HG03196 (cell line): ENCODE measurements around the gene KIFAP3.
"Not testable (repeated sequence)": the region's sequence is repeated elsewhere in the genome, so short reads cannot be mapped to it uniquely, and the experiment has no call there.

Experiments used
- ATAC-seq: cut with Tn5 transposase; IDR thresholded peaks from one replicate; pipeline ENCODE4 v1.9.1; 2021; ENCODE audit not compliant: unreplicated experiment

The KIFAP3 gene

DNA sequence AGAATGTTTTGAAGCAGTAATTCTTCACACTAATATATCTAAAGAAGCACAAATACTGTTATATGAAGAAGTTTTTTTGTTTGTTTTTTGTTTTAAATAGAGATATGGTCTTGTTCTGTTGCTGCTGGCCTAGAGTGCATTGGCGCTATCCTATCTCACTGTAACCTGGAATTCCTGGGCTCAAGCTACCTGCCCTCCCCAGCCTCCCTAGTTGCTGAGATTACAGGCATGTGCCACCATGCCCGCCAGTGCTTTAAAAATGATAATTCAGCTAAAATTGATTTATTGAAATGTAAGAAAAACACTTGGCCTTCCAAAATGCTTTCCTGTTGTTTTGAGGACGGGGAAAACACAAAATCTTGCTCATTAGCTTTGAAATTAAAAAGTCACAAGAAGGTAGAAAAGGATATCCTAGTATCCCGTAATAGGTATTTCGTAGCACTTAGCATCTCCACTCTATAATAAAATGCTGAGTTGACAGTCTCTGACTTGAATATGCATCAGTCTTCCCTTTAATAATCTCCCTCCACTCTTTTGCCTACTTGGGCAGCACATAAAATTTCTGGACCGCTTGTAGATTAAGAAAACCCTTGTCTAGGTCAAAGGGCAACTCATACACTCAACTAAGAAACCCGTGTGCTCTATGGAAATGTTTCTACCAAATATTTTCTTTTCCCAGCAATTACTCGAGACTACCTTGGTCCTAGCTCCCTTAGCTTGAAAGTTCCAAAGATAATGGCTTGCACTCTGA lies 182.1 kb downstream of the KIFAP3 start:
- no peak for ATAC-seq

DNA sequence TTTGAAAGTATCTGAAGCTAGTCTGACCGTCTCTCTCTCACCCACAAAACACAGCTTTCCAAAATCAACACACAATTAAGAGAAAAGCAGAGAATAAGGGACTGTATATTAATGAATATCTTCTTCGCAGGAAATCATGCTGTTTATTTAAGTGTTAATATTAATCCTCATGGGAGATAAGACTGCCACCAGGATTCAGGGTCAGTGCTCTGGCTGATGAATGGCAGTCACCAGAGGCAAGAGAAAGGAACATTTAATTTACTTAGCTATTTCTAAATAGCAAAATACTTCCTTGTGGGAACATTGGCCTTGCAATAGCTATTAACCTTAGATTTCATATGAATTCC lies 183.0 kb downstream of the KIFAP3 start:
- no peak for ATAC-seq

DNA sequence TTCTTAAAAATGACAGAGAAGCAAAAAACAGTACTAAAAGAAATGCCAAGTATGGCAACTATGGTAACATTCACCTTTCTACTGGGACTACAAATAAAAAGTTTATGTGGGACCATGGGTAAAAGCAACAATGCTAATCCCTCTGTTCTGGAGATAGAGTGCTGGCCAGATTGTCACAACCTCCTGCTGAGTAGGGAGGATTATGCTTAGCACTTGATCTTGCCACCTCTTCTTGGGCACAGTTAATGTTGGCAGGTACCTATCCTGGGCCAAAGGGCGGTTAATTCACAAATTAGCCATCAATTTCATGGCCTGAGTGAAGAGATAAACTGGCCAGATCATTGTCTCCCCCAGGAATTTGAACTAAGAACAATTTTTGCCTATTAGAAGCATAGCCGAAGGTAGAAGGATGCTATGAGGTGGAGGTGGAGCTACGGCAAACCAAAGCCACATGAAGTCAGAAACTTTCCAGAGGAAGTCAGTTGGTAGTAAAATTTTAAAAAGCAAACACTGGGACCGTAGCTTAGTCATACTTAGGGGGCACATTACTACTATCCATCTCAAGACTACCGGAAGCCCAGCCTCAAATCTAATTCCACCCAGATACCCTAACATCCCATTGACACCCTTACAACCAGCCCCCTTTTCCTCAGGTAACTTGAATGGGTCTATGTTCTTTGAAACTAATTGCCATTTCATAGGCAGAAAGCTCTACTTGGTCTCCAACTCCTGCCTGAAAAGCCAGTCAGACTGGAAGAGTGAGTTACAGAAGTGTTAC lies 183.5 kb downstream of the KIFAP3 start:
- no peak for ATAC-seq

DNA sequence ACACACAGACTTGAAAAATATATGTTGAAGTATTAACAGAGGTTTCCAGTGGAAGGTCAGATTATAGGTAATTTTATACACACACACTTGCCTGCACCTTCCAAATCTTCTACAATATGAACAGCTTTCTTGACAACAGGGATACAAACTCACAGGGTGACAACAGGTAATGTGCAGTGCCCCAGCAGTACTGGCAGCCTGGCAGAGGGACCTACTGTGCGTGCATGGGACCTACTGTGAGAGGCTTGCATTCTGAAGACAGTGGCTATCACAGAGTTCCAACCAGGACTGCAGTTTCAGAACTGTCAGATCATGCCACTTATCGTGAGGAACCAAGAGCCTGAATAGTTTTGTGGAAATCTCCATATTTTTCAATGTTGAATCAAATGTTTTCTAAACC lies 184.6 kb downstream of the KIFAP3 start:
- no peak for ATAC-seq

DNA sequence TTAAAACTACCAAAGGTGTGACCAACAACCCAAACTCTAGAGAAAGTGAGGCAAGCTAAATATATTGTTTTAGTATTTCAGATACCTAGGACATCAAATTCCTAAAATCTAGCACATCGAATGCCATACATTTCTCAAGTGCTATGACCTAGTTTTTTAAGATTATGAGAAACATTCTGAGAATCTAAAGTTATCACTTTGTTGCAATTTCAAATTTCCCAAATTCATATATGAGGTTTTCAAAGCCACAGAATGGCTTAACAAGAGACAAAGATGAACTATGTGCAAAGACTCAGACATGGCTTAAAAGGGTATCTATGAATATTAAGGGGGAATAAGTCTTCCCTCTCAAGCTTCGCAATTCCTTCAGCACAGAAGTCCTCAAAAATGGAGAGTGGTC lies 187.6 kb downstream of the KIFAP3 start:
- ATAC-seq: no peak

DNA sequence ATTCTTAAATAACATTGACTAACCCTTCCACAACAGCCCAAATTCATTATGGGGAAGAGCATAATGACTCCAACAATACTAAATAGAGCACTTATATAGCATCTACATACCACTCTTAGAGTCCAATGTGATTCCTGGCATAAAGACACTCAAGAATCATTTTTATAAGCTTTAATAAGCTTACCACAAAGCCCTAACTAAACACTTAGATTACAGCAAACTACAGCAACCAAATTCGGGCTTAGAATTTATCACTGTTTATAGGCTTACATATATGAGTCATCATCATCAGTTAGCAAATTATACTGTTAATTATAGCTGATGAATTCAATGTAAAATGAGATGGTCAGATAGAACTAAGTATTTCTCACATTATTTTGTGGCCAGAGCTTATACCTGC lies 188.1 kb downstream of the KIFAP3 start:
- ATAC-seq: no peak

DNA sequence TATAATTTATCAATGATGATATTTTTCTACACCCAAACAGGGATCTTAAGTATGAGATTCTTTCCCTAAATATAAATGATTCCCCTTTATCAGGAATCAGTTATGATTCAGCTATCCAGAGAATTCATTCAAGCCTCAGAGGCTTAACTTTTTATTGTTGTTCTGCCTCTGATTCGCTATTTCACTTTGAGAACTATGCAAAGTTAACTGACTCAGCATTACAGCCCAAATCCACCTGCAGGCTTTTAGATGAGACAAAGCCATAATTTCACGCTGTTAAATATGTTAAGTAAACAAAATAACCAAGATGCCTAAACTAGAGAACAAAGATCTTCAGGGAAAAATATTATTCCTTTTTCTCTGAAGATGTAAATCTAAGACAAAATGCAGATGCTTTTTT lies 189.3 kb downstream of the KIFAP3 start:
- ATAC-seq: no peak

DNA sequence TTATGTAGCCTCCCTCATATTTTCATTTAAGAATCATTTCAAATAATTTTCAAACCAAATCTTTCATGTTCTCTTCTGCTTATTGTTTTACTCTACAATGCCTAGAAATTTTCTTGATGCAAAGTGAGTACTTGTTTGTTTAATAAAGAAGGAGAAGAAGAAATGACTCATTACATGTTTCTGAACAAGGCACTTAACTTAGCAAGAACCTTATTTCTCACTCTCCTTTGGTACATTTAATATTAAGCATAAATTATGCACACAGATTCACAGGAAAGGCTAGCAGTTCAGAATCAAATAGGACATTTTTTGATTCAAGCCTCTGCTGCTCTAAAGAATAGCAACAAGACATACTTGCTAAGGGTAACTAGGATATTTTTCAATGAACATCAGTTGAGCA lies 189.9 kb downstream of the KIFAP3 start:
- ATAC-seq: no peak

DNA sequence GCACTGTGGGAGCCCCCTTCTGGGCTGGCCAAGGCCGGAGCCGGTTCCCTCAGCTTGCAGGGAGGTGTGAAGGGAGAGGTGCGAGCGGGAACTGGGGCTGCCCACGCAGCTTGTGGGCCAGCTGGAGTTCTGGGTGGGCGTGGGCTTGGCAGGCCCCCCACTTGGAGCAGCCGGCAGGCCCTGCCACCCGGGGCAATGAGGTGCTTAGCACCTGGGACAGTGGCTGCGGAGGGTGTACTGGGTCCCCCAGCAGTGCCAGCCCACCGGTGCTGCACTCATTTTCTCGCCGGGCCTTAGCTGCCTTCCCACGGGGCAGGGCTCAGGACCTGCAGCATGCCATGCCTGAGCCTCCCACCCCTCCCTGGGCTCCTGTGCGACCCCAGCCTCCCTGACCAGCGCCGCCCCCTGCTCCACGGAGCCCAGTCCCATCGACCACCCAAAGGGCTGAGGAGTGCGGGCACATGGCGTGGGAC lies 192.4 kb downstream of the KIFAP3 start:
- no peak for ATAC-seq

DNA sequence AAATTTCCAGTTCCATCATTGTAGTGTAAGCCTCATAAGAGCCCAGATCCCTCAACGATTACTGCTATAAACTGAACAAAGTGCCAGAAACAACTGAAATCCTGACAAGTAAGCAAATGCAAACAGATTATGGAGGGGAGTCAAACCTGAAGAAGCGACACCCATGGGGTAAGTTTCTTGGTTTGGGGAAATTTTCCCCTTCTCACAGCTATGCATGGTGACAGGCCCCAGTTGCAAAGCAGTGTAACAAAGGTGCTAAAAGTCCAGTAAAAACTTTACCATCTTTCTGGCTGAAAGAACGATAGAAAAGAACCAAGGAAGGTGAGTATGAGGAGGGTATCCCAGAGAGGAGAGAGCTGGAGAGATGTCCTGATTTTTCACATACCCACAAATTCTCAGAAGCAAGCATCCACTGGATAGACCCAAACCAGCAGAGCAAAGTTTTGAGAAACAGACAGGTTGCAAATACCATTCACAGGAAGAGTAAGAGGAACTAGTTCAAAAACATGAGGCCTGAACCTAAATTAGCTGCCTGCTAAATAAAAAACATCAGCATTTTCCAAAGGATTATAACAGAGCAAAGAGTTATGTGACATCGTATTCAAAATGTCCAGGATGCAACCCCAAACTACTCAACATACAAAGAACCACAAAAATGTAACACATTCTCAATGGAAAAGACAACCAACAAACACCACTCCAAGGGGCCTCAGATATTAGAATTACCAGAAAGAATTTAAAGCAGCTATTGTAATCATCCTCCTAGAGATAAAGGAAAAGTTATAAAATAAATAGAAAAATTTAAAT lies 195.3 kb downstream of the KIFAP3 start:
- ATAC-seq: no peak

DNA sequence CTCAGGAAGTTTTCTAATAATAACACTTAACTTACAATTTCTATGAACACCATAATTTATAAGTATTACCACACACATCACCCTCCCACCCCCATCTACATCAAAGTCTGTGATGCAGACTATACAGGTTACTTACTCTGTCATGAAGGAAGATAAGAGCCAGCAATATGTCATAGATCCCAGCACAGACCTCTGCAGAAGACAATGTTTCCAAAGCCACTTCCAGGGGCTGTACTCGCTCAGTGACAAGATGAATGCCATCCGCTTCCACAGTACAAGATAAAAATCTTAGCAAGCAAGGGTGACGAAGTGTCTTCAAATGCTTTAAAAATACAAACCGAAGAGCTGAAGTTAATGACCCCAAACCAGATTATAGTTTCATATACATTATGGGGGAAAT lies 196.0 kb downstream of the KIFAP3 start:
- ATAC-seq: no peak

DNA sequence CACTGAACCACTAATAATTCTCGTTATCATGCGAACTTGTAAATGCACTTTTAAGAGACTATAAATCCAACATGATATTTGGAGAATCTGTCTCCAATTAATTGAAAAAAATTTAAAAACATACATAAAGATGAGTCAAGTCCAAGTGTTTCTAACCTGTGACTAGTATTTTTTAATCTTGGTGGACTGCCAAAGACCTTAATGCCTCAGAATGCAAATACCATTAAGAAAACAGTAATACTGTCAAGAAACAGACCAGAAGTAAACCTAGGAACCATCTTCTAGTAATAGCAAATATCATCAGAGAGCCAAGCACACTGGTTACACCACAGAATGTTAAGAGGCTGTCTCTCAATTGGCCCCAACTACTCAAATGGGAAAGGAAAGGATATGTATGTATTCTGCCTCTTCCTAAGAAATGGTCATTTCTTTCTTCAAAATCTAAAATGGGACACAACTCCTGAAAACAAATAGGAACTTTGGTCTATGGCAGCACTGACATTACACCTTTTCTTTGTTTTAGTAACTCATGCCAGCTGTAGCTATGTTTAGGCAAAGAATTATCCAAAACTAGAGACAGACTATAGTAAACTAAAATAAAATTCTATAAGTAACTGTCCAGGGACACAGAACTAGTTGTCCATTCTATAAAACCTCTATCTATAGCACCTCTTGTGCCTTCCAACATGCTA lies 196.5 kb downstream of the KIFAP3 start:
- ATAC-seq: no peak

DNA sequence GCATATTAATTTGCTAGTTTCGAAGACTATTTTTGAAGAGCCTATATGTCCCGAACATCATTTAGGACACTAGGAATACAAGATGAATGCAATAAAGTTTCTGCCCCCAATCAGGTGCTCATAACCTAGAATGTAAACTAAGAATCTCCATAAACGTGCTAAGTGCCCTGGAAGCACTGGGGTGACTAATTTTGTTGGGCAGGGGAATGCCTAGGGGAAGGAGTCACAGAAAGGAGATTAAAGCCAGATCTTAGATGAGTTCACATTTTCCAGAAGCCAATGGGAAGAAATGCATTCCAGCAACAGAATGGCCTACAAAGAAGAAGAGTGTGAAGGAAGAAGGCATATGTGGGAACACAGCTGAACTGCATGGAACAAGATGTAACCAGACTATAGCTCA lies 200.3 kb downstream of the KIFAP3 start:
- ATAC-seq: no peak

DNA sequence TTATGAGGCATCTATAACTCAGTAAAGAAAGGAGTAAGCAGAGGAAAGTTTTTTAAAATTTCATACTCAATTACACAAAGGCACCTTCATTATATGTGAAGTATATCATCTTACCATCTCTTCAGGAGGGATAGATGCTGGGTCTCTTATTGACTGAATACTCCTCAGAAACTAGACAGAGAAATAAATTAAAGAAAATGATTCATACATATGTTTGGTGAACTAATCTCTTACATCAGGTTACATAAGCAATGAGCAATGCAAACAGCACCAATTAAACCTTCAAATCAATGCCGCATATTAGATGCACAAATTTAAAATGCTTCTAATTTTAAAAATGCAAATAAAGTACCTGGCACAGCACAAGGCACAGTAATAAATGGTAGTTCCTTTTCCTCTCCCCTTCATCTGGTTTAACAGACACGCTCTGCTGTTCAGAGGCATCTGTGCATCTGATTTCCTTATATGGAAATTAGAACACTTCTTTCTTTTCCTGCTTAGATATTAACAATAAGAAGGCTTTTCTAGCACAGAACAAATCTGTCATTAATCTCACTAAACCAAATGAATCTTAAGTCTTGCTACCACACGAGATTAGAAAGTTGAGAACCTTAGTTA lies 200.8 kb downstream of the KIFAP3 start:
- ATAC-seq: no peak

DNA sequence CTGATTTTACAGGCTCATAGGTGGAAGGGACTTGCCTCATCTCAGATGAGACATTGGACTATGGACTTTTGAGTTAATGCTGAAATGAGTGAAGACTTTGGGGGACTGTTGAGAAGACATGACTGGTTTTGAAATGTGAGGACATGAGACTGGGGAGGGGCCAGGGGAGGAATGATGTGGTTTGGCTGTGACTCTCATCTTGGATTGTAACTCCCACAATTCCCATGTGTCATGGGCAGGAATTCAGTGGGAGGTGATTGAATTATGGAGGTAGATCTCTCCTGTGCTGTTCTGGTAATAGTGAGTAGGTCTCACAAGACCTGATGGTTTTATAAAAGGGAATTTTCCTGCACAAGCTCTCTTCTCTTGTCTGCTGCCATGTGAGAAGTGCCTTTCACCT lies 201.6 kb downstream of the KIFAP3 start:
- ATAC-seq: no peak

DNA sequence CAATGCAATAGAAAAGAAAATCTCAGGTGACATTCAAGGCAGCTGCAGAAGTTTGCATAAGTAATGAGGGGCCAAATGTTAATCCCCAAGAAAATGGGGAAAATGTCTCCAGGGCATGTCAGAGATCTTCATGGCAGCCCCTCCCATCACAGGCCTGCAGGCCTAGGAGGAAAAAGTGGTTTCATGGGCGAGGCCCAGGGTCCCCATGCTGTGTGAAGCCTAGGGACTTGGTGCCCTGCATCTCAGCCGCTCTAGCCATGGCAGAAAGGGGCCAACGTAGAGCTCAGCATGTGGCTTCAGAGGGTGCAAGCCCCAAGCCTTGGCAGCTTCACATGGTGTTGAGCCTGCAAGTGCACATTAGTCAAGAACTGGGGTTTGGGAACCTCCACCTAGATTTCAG lies 202.5 kb downstream of the KIFAP3 start:
- ATAC-seq: not testable (repeated sequence)
